HepG2 (cell line): ENCODE results near the gene CSDE1. TPM values are rescaled to one million over a fixed set of nuclear protein-coding genes. Genes with fewer than 3 reads are reported as not detected.
A peak's percentile ranks its signal among the peaks of the same experiment; 100 is the strongest.

Source experiments
- AHR ChIP-seq: IDR thresholded peaks from 2 replicates; pipeline ENCODE4 v1.6.1; 2018; ENCODE audit warnings: missing genetic modification reagents, missing compliant biosample characterization
- ASH2L ChIP-seq: fragments of 300-600, 200-600 bp; sonication (generic); IDR thresholded peaks from 2 replicates; pipeline ENCODE4 v1.7.0; 2017; ENCODE audit warnings: low read depth, mild to moderate bottlenecking, moderate library complexity, mixed read lengths, low read length; ENCODE audit not compliant: insufficient read length
- ATF4 ChIP-seq, 2 experiments: fragments of 450-650 bp in 1 of 2; sonication (generic) in 1 of 2; formaldehyde crosslinking; IDR thresholded peaks; 2 replicates each; pipeline versions ENCODE4 v1.5.0 to v1.8.0; 2020 to 2022; ENCODE audit warnings: mild to moderate bottlenecking in 1 of 2, missing genetic modification reagents in 1 of 2
- CREM ChIP-seq, 2 experiments: sonication (generic) in 1 of 2; formaldehyde crosslinking in 1 of 2; IDR thresholded peaks; 2 replicates each; pipeline versions ENCODE4 v1.4.0 to v1.6.1; 2016 to 2020; ENCODE audit warnings: antibody characterized with exemption in 1 of 2, mild to moderate bottlenecking in 1 of 2, missing genetic modification reagents in 1 of 2
- HCFC1 ChIP-seq: fragments of 150-350 bp; IDR thresholded peaks from 2 replicates; pipeline ENCODE4 v1.6.1; 2014; ENCODE audit warnings: low read depth, low read length
- HNRNPLL ChIP-seq: fragments of 200-400 bp; formaldehyde crosslinking; IDR thresholded peaks from 2 replicates; pipeline ENCODE4 v1.6.1; 2017; ENCODE audit warnings: mild to moderate bottlenecking, low read depth, low read length; ENCODE audit not compliant: poor library complexity, severe bottlenecking
- IRF9 ChIP-seq: sonication (generic); formaldehyde crosslinking; IDR thresholded peaks from 2 replicates; pipeline ENCODE4 v1.8.0; 2022; ENCODE audit warnings: missing genetic modification reagents, mild to moderate bottlenecking, borderline replicate concordance
- MIER3 ChIP-seq: IDR thresholded peaks from 2 replicates; pipeline ENCODE4 v1.6.1; 2016; ENCODE audit warnings: missing compliant biosample characterization, borderline replicate concordance
- NR2F6 ChIP-seq, 2 experiments: IDR thresholded peaks; 2 replicates each; pipeline ENCODE4 v1.6.1; 2016; ENCODE audit warnings: antibody characterized with exemption in 1 of 2, mild to moderate bottlenecking in 1 of 2
- POGK ChIP-seq: sonication (generic); formaldehyde crosslinking; conservative IDR thresholded peaks from 2 replicates; pipeline ENCODE4 v1.8.0; 2022; ENCODE audit warnings: mild to moderate bottlenecking, moderate library complexity, missing genetic modification reagents
- RXRA ChIP-seq: sonication (generic); formaldehyde crosslinking; IDR thresholded peaks from 2 replicates; pipeline ENCODE4 v1.5.1; 2020; ENCODE audit warnings: missing genetic modification reagents
- SP1 ChIP-seq, 2 experiments: fragments of 450-650 bp in 1 of 2; sonication (generic) in 1 of 2; formaldehyde crosslinking in 1 of 2; IDR thresholded peaks; 2 replicates each; pipeline versions ENCODE4 v1.4.0 to v1.6.1; 2016 to 2020; ENCODE audit warnings: missing genetic modification reagents in 1 of 2
- ZNF574 ChIP-seq: sonication (generic); formaldehyde crosslinking; IDR thresholded peaks from 2 replicates; pipeline ENCODE4 v1.4.0; 2020; ENCODE audit warnings: missing genetic modification reagents
- polyA plus RNA-seq, 8 experiments: library from polyadenylated mRNA; depleted of rRNA in 3 of 8; stranded (reverse) in 7 of 8; unstranded in 1 of 8; fragments of >200 nt; fragmentation: Illumina TruSeq in 4 of 8; extraction: Trizol in 4 of 8; gene quantifications; 2 replicates each; pipeline versions ENCODE4 v1.2.1 to v1.2.3, GENCODE V29; 2011 to 2016; ENCODE audit warnings: low read depth in 4 of 8, missing spikeins in 1 of 8, mixed read lengths in 1 of 8; ENCODE audit not compliant: insufficient read depth in 1 of 8
- total RNA-seq, 5 experiments: library from RNA; depleted of rRNA; stranded (reverse); fragments of >200 nt; fragmentation: Illumina TruSeq; extraction: Trizol; gene quantifications; 2 replicates each; pipeline ENCODE4 v1.2.3, GENCODE V29; 2016; ENCODE audit warnings: low read depth in 1 of 5
- TF ChIP-seq, protein P1 (sequence below): sonication (generic); formaldehyde crosslinking; IDR thresholded peaks from 2 replicates; pipeline ENCODE4 v1.4.0; 2020; ENCODE audit warnings: missing genetic modification reagents
- TF ChIP-seq, protein P2 (sequence below): sonication (generic); formaldehyde crosslinking; IDR thresholded peaks from 2 replicates; pipeline ENCODE4 v1.4.0; 2020; ENCODE audit warnings: mild to moderate bottlenecking, missing genetic modification reagents

Gene CSDE1
- total and polyA plus RNA-seq, 2 of the 13 experiments (the other 11 are each of a cell fraction or from before 2014, with no cell fraction given) = 150 to 313 TPM

GRCh38 chr1:114716304-114717170 is 41.2 kb downstream of the CSDE1 start, which contains the start of gene NRAS (continued):
- TF ChIP-seq IRF9 = 0 out of 2 replicates have a peak, but pooled peaks have one; percentile 55
- TF ChIP-seq, protein P1, sequence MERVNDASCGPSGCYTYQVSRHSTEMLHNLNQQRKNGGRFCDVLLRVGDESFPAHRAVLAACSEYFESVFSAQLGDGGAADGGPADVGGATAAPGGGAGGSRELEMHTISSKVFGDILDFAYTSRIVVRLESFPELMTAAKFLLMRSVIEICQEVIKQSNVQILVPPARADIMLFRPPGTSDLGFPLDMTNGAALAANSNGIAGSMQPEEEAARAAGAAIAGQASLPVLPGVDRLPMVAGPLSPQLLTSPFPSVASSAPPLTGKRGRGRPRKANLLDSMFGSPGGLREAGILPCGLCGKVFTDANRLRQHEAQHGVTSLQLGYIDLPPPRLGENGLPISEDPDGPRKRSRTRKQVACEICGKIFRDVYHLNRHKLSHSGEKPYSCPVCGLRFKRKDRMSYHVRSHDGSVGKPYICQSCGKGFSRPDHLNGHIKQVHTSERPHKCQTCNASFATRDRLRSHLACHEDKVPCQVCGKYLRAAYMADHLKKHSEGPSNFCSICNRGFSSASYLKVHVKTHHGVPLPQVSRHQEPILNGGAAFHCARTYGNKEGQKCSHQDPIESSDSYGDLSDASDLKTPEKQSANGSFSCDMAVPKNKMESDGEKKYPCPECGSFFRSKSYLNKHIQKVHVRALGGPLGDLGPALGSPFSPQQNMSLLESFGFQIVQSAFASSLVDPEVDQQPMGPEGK = peak; percentile 93
- peak; percentile 57; the same call in 1 of the 2 replicates for TF ChIP-seq POGK (CRISPR knock-in tag)
- TF ChIP-seq RXRA (CRISPR knock-in tag) = peak; percentile 50; the same call in 1 of the 2 replicates
- peak; percentile 95 for TF ChIP-seq CREM (IDR thresholded peaks at IDR 0.05)
- peak; percentile 79 for TF ChIP-seq CREM (CRISPR knock-in tag; IDR thresholded peaks at IDR 0.05)
- TF ChIP-seq NR2F6 (IDR thresholded peaks at IDR 0.05) = no peak
- TF ChIP-seq NR2F6 (CRISPR knock-in tag; IDR thresholded peaks at IDR 0.05) = peak; percentile 44
- no peak for TF ChIP-seq SP1 (IDR thresholded peaks at IDR 0.05)
- TF ChIP-seq SP1 (CRISPR knock-in tag; IDR thresholded peaks at IDR 0.05) = peak; percentile 76
- peak; percentile 72; the same call in 1 of the 2 replicates for TF ChIP-seq MIER3
- TF ChIP-seq HNRNPLL = peak; percentile 62
- peak; percentile 87 for TF ChIP-seq ZNF574
- peak; percentile 70 for TF ChIP-seq HCFC1
- TF ChIP-seq ASH2L = peak; percentile 79
- 0 out of 2 replicates have a peak, but pooled peaks have one; percentile 31 for TF ChIP-seq AHR (CRISPR knock-in tag)
- peak in 1 of 2 experiments; percentile 27; a peak in 1 of 4 replicates for TF ChIP-seq ATF4 (CRISPR knock-in tag; IDR thresholded peaks at IDR 0.05)
- TF ChIP-seq, protein P2, sequence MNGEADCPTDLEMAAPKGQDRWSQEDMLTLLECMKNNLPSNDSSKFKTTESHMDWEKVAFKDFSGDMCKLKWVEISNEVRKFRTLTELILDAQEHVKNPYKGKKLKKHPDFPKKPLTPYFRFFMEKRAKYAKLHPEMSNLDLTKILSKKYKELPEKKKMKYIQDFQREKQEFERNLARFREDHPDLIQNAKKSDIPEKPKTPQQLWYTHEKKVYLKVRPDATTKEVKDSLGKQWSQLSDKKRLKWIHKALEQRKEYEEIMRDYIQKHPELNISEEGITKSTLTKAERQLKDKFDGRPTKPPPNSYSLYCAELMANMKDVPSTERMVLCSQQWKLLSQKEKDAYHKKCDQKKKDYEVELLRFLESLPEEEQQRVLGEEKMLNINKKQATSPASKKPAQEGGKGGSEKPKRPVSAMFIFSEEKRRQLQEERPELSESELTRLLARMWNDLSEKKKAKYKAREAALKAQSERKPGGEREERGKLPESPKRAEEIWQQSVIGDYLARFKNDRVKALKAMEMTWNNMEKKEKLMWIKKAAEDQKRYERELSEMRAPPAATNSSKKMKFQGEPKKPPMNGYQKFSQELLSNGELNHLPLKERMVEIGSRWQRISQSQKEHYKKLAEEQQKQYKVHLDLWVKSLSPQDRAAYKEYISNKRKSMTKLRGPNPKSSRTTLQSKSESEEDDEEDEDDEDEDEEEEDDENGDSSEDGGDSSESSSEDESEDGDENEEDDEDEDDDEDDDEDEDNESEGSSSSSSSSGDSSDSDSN = peak; percentile 37; the same call in 1 of the 2 replicates
